Testis (tissue), 3 donors: Measurements from ENCODE around the gene ATRNL1. TPM values are rescaled to one million over a fixed set of nuclear protein-coding genes. Genes with fewer than 3 reads are reported as not detected.

Source experiments
- DNase-seq: peaks from one replicate; pipeline ENCODE4 v3.0.0-alpha.2; 2019
- H3K27ac ChIP-seq, 2 donors: fragments of 200-600 bp; sonication (generic); one replicate each; pipeline ENCODE4 v1.5.1; 2019
- H3K27me3 ChIP-seq: fragments of 200-600 bp; sonication (generic); one replicate; pipeline ENCODE4 v1.5.1; 2019
- H3K36me3 ChIP-seq: fragments of 200-600 bp; sonication (generic); one replicate; pipeline ENCODE4 v1.5.1; 2017; ENCODE audit warnings: low read depth; ENCODE audit errors: missing control alignments
- H3K4me1 ChIP-seq: fragments of 200-600 bp; sonication (generic); one replicate; pipeline ENCODE4 v1.5.1; 2019
- H3K4me3 ChIP-seq, 2 donors: fragments of 200-600 bp; sonication (generic); one replicate each; pipeline ENCODE4 v1.5.1; 2017 to 2019
- H3K9me3 ChIP-seq: fragments of 200-600 bp; sonication (generic); one replicate; pipeline ENCODE4 v1.5.1; 2017
- POLR2A ChIP-seq: fragments of 450-650 bp; IDR thresholded peaks from one replicate; pipeline ENCODE4 v1.6.1; 2017; ENCODE audit warnings: antibody characterized with exemption, mild to moderate bottlenecking, moderate library complexity
- WGBS, 2 donors: methylation state at CpG; one replicate each; pipeline ENCODE4 v1.1.5; 2018; 5-methylcytosine and 5-hydroxymethylcytosine counted together
- intact Hi-C: fragments of 100-400 bp; cut with DNase I; formaldehyde crosslinking; loops from one replicate; pipeline ENCODE4 v1.15.1; 2023; ENCODE audit warnings: low total_unique reads
- polyA plus RNA-seq: library from polyadenylated mRNA; stranded (reverse); fragments of 350-450 nt; fragmentation: Illumina TruSeq; extraction: RNeasy Lipid Tissue Mini Kit (QIAGEN cat#74804); gene quantifications from one replicate; pipeline ENCODE4 v1.2.3, GENCODE V29; 2014; ENCODE audit warnings: low read depth, low replicate concordance; ENCODE audit not compliant: insufficient read depth
- total RNA-seq, 2 donors: library from RNA; depleted of rRNA; stranded (reverse); fragments of >200 nt; gene quantifications; one replicate each; pipeline ENCODE4 v1.2.3, GENCODE V29; 2016
- TF ChIP-seq, protein P1 (sequence below), 3 experiments: fragments of 450-650 bp in 2 of 3; fragments of 200-600 bp in 1 of 3; sonication (generic) in 1 of 3; IDR thresholded peaks; one replicate each; pipeline ENCODE4 v1.5.1; 2016 to 2019; ENCODE audit warnings: antibody characterized with exemption in 3 of 3, mild to moderate bottlenecking in 2 of 3, moderate library complexity in 1 of 3

Gene ATRNL1
- total and polyA plus RNA-seq, 3 donors from 2014 or later: 32.4 to 61.3 (median 45.7) TPM

DNA sequence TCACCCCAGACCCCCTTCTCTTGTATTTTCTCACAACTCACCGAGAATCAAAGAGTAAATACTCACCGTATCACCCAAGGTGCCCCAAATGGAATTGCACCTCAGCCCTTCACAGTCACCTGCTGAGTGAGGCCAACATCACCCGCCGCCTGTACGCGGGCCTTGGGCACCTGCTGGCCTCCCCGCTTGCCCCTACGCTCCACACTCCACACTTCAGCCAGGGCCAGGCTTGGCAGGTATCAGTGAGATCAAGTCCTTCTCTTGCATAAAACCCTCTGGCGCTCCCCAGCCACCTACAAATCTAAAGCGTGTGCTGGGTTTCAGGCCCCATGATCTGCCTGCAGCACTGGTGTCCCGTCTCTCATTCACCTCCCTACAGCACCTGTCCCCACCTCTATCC is 879.3 kb downstream of the ATRNL1 start:
- no peaks in the 10 kb centered on the region for H3K36me3 ChIP-seq
- no peaks in the 10 kb centered on the region for H3K9me3 ChIP-seq
- intact Hi-C loops: no loop called here
- H3K4me3 ChIP-seq: no peak overlapping the region
- TF ChIP-seq, protein P1, sequence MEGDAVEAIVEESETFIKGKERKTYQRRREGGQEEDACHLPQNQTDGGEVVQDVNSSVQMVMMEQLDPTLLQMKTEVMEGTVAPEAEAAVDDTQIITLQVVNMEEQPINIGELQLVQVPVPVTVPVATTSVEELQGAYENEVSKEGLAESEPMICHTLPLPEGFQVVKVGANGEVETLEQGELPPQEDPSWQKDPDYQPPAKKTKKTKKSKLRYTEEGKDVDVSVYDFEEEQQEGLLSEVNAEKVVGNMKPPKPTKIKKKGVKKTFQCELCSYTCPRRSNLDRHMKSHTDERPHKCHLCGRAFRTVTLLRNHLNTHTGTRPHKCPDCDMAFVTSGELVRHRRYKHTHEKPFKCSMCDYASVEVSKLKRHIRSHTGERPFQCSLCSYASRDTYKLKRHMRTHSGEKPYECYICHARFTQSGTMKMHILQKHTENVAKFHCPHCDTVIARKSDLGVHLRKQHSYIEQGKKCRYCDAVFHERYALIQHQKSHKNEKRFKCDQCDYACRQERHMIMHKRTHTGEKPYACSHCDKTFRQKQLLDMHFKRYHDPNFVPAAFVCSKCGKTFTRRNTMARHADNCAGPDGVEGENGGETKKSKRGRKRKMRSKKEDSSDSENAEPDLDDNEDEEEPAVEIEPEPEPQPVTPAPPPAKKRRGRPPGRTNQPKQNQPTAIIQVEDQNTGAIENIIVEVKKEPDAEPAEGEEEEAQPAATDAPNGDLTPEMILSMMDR (IDR thresholded peaks at IDR 0.05): no peak
- no peak for TF ChIP-seq POLR2A
- no peak for DNase-seq
- 76 to 90% methylated on average over 11 of the region's 11 CpGs for WGBS, 2 donors
- no peaks in the 10 kb centered on the region for H3K27me3 ChIP-seq
- H3K27ac ChIP-seq: no peak overlapping the region
- H3K4me1 ChIP-seq: no peaks in the 10 kb centered on the region

DNA sequence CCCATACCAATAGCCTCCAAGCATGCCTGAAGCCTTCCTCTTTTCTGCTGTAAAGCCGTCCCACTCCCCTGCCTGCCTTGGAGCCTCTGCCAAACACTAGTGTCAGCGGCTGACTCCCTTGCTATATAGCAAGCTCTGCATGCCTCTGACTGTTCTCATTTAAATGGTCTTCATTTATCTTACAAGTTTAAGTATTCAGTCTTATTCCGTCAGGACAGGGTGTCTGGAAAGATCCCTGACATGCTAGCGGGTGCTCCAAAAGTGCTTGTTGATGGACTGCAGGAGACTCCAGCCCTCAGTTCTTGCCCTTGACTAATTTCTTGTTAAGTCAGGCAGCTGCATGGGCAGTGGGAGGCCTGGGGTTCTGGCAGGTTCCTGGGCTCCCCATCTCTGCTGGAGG is 881.2 kb downstream of the ATRNL1 start:
- 95% methylated on average over 4 of the region's 4 CpGs for WGBS, 2 donors
- no peak for DNase-seq
- Histone ChIP-seq H3K9me3 (no peaks in the 10 kb centered on the region), H3K36me3 (no peaks in the 10 kb centered on the region), H3K27ac (no peak overlapping the region), H3K27me3 (no peaks in the 10 kb centered on the region), H3K4me1 (no peaks in the 10 kb centered on the region), H3K4me3 (no peak overlapping the region)
- intact Hi-C loops: no loop called here
- TF ChIP-seq POLR2A: no peak
- TF ChIP-seq, protein P1 (IDR thresholded peaks at IDR 0.05): no peak

DNA sequence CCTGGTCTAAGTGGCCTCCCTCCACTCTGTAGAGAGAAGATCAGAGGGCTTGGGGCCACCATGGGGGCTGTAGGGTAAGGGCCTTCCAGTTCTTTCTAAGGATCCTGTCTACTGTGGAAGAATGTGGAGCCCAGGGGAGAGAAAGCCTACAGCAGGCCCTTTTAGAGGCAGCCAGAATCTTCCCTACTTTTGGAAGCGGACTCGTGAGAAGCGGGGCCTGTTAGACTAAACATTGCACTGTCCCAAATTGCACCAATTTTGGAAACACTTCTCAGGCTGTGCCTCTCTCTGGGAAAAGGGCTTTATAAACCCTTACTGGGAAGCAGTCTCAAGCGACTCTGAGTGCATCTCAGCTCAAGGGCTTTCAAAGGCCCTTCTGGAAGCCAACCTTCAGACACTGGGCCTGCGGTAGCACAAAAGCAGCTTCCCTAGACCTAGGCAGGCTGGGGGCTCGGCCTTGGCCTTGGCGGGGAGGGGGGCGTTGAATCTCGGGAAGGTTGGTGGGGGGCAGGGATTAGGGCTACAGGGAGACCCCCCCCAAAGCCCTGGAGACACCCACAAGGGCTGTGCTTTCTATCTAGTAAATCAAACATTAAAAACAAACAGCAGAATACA is 881.8 kb downstream of the ATRNL1 start:
- 70 to 78% methylated on average over 7 to 9 of the region's 9 CpGs for WGBS, 2 donors
- Histone ChIP-seq H3K9me3 (no peaks in the 10 kb centered on the region), H3K27ac (no peak overlapping the region), H3K27me3 (no peaks in the 10 kb centered on the region), H3K36me3 (no peaks in the 10 kb centered on the region), H3K4me1 (no peaks in the 10 kb centered on the region), H3K4me3 (no peak overlapping the region)
- intact Hi-C loops: no loop called here
- DNase-seq: no peak
- no peak for TF ChIP-seq POLR2A
- TF ChIP-seq, protein P1 (IDR thresholded peaks at IDR 0.05): no peak

DNA sequence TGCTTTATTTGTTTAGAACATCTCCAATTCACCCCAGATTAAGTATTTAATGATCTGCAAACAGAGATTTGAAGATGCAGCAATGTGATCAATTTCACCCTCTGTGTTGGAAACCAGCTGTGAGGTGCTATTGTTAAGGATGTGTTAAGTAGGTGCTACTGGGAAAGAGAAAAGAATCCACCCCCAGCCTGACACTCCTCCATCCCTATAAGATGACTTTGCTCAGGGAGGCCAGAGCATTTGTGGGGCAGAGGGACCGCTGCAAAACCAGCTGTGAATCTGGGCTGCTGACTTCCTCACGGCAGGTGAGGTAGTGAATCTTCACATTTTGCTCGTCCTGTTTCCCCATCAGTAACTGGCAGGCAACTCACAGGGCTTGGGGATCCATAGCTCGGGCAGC is 882.3 kb downstream of the ATRNL1 start:
- Histone ChIP-seq H3K4me3 (no peak overlapping the region), H3K9me3 (no peaks in the 10 kb centered on the region), H3K27ac (no peak overlapping the region), H3K27me3 (no peaks in the 10 kb centered on the region), H3K36me3 (no peaks in the 10 kb centered on the region), H3K4me1 (no peaks in the 10 kb centered on the region)
- 81 to 91% methylated on average over 4 of the region's 4 CpGs for WGBS, 2 donors
- intact Hi-C loops: no loop called here
- no peak for TF ChIP-seq POLR2A
- TF ChIP-seq, protein P1 (IDR thresholded peaks at IDR 0.05): no peak
- DNase-seq: no peak

DNA sequence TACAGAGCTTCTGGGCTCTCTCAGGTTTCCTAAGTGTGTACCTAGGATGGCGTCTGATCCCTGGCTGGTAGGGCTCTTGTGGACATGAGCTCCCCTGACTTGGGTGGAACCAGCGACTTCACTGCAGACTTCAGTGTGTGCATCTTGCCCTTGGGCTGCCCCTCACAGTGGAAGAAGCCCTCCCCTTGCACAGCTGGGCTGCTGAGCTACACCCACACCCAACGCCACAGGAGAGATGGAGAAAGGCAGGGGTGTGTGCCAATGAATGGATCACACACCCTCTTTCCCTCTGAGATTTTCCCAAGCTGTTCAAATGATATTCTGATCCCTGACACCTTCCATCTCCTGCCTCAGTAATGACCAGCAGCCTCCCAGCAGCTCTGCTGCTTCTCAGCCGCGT is 883.2 kb downstream of the ATRNL1 start:
- intact Hi-C loops: no loop called here

More for the DNA sequence above, 883.2 kb downstream of the ATRNL1 start:
- no peak overlapping the region for H3K27ac ChIP-seq
- no peak for TF ChIP-seq POLR2A
- TF ChIP-seq, protein P1 (IDR thresholded peaks at IDR 0.05): no peak
- DNase-seq: no peak
- no peak overlapping the region for H3K4me3 ChIP-seq
- no peaks in the 10 kb centered on the region for H3K36me3 ChIP-seq
- 86 to 87% methylated on average over 5 of the region's 5 CpGs for WGBS, 2 donors
- H3K4me1 ChIP-seq: no peaks in the 10 kb centered on the region
- no peaks in the 10 kb centered on the region for H3K9me3 ChIP-seq
- H3K27me3 ChIP-seq: no peaks in the 10 kb centered on the region
